Measurements from ENCODE around the gene CELSR3. TPM values are rescaled to one million over a fixed set of nuclear protein-coding genes. Genes with fewer than 3 reads are reported as not detected.
A peak's percentile ranks its signal among the peaks of the same experiment; 100 is the strongest.

The CELSR3 gene
- total RNA-seq, 1 experiment from 2014 or later: 23.9 TPM

- TF ChIP-seq, protein P1, sequence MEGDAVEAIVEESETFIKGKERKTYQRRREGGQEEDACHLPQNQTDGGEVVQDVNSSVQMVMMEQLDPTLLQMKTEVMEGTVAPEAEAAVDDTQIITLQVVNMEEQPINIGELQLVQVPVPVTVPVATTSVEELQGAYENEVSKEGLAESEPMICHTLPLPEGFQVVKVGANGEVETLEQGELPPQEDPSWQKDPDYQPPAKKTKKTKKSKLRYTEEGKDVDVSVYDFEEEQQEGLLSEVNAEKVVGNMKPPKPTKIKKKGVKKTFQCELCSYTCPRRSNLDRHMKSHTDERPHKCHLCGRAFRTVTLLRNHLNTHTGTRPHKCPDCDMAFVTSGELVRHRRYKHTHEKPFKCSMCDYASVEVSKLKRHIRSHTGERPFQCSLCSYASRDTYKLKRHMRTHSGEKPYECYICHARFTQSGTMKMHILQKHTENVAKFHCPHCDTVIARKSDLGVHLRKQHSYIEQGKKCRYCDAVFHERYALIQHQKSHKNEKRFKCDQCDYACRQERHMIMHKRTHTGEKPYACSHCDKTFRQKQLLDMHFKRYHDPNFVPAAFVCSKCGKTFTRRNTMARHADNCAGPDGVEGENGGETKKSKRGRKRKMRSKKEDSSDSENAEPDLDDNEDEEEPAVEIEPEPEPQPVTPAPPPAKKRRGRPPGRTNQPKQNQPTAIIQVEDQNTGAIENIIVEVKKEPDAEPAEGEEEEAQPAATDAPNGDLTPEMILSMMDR (conservative IDR thresholded peaks at IDR 0.05): no peak
- Histone ChIP-seq H2BK120ac (ENCODE audit: low read depth, low read length, poor library complexity, severe bottlenecking) (no peak overlapping the region), H3K27me3 (ENCODE audit: insufficient read depth, low read length) (no peaks in the 10 kb centered on the region), H2BK15ac (ENCODE audit: low read depth, low read length) (no peak overlapping the region), H4K20me1 (ENCODE audit: control insufficient read depth, insufficient read depth, insufficient read length) (no peaks in the 10 kb centered on the region), H3K14ac (ENCODE audit: insufficient read depth, low read length) (no peak overlapping the region), H2BK12ac (ENCODE audit: insufficient read length, low read depth, low read length) (no peak overlapping the region), H2AK5ac (ENCODE audit: insufficient read length, low read length) (no peak overlapping the region), H3K4me2 (ENCODE audit: insufficient read depth, insufficient read length, low read length) (no peak overlapping the region), H3K79me1 (ENCODE audit: insufficient read depth, low read depth, low read length, poor library complexity, severe bottlenecking) (peaks cover 3% of the 10 kb centered on the region), H4K91ac (ENCODE audit: insufficient read length, low read depth, low read length) (no peak overlapping the region), H3K9ac (ENCODE audit: extremely low read depth, insufficient read length, low read length) (no peak overlapping the region), H3K4ac (ENCODE audit: low read depth, low read length) (no peak overlapping the region), H3K23ac (ENCODE audit: insufficient read length, low read depth, low read length) (no peak overlapping the region), H3K9me3 (ENCODE audit: control insufficient read depth, low read depth, low read length) (no peaks in the 10 kb centered on the region), H2AFZ (ENCODE audit: low read length) (no peak overlapping the region), H3K4me1 (ENCODE audit: insufficient read depth, low read length) (no peaks in the 10 kb centered on the region), H3K27ac (ENCODE audit: insufficient read length, low read depth, low read length) (no peak overlapping the region), H4K8ac (replicated peaks; ENCODE audit: insufficient read length, low read depth, low read length) (no peak overlapping the region), H2BK20ac (ENCODE audit: low read depth, low read length, poor library complexity, severe bottlenecking) (no peak overlapping the region), H3K18ac (ENCODE audit: insufficient read length, low read depth, low read length) (no peak overlapping the region), H2BK5ac (ENCODE audit: insufficient read length, low read length) (no peak overlapping the region), H3K79me2 (ENCODE audit: insufficient read depth, low read length) (0 out of 2 replicates have a peak, but pooled peaks cover 2% of the 10 kb centered on the region), H4K5ac (ENCODE audit: insufficient read length, low read depth, low read length) (no peak overlapping the region), H3T11ph (ENCODE audit: low read length) (no peak overlapping the region), H3K56ac (ENCODE audit: insufficient read length, low read depth, low read length) (no peak overlapping the region), H3K23me2 (ENCODE audit: insufficient read length, low read depth, low read length, poor library complexity, severe bottlenecking) (no peaks in the 10 kb centered on the region)
- Mint-ChIP-seq H3K27me3 (ENCODE audit: low read depth) (no peaks in the 10 kb centered on the region), H3K4me1 (peaks cover 2% of the 10 kb centered on the region in 2 experiments), H3K36me3 (ENCODE audit: insufficient read depth in 1 of 3, low read depth in 3 of 3) (peaks cover 36 to 84% (median 76%) of the 10 kb centered on the region in 3 experiments), H3K4me3 (no peak overlapping the region), H3K9me3 (no peaks in the 10 kb centered on the region), H3K27ac (0 out of 7 replicates have a peak overlapping the region, but pooled peaks of 1 of the 3 experiments have one; percentile 74)
- WGBS (ENCODE audit: extremely low coverage, insufficient read length, low lambda C conversion rate): no CpG with 5 or more reads among the region's 24 CpGs
- no peak for DNase-seq
Observed at GRCh38 chr3:48678566-48679380, 16.1 kb upstream of the CELSR3 start.

Measured in H9 (cell line).